Inflammatory macrophage treated with lipopolysaccharide for 4 hours (primary cell): ENCODE results near the gene PHF2.

Source experiments
- DNase-seq: peaks from one replicate; pipeline ENCODE4 v3.0.0-alpha.2; 2020

The PHF2 gene

DNA sequence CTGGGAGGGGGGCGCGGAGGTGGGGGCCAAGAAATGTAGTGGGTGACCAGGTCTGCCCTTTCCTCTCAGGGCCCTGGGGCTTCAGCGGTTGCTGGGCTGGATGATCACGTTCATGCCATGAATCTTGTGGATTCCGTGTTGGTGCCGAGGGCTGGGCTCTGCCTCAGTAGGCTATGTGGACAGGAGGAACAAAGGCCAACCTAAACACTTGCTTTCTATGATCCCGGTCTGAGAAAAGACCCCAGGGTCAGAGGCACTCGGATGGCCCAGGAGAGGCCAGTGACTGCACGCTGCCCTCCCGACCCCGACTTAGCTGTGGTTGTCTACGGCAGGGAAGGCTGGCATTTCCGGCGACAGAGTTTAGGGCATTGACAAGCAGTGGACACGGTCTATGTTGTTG lies 26.6 kb downstream of the PHF2 start:
- DNase-seq: no peak

DNA sequence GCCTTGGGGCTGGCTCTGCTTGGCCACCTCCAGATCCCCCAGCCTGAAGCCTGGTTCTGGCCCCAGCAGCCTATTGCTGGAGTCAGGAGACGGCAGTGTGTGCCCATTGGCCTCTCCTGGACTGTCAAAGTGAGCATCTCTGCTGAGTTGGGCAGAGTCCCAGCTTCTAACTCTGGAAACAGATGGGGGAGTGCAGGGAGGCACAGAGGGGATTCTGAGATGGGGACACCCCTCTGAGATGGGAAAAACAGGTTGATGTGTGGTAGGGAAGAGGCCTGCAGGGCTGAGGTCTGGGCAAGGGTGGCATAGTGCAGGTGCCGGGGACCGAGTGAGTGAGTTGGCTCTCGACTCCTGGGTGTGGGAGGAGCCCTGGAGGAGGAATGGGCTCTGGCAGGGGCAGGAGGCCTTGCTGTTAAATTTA lies 27.5 kb downstream of the PHF2 start:
- DNase-seq: no peak

DNA sequence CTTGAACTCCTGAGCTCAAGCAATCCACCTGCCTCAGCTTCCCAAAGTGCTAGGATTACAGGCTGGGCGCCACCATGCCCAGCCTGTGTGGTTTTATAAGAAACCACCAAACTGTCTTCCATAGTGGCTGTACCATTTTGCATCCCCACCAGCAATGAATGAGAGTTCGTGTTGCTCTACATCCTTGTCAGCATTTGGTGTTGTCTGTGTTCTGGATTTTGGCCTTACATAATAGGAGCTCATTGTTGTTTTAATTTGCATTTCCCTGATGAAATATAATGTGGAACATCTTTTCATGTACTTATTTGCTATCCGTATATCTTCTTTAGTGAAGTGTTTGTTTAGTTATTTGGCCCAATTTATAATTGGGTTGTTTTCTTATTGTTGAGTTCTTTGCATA lies 29.8 kb downstream of the PHF2 start:
- no peak for DNase-seq

DNA sequence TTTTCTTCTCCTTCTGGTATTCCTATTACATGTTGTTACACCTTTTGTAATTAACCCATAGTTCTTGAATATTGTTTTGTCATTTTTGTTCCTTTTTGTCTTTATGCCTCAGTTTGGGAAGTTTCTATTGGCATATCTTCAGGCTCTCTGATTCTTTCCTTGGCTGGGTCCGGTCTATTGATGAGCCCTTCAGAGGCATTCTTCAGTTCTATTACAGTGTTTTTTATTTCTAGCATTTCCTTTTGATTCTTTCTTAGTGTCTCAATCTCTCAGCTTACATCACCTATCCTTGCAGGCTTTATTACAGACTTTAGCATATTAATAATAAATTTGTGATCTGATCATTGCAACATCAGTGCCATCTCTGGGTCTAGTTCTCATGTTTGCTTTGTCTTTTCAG lies 33.8 kb downstream of the PHF2 start:
- no peak for DNase-seq

DNA sequence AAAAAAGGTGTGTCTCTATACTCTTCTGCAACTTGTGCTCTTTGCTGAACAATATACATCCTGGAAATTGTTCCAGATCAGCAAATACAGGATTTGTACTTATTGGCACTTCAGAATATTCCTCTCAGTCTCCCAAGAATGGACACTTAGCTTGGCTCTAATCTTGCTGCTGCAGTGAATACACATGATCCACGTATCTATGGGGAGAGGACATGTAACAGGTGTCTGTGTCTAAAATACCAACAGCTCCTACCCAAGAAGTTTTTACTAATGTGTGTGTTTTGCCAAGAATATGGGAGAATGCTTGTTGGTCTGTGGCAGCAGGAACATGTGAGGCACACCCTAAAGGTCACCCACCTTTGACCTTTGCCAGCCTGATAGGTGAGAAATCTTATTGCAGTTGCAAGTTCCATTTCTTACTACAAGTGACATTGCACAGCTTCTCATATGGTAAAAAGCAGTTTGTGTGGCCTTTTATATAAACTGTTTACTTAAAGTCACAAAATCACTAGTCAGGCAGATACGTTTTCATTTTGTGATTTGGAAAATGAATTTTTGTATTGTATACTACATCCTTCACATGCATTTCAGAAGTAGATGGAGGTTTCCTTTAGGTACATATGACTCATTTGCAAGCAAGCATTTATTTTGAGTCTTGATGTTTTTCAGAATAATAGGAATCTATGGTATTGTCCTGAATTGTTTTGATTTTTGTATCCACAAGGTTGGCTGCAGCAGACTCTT lies 35.8 kb downstream of the PHF2 start:
- DNase-seq: no peak

DNA sequence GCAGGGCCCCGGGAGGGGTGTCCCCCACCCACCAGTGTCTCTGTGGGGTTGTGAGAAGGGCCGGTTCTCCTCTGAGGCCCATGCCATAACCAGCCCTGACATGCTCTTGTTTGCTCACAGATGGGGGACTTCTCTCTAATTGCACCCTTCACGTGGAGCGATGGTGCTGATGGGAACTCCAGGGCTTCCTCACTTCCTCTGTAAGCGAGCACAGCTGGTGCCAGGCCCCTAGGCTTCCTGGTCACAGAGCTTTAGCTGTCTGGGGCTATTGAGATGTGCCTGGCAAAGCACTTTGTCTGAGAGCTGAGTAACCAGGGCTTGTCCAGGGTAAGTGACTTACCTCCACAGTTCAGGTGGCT lies 36.4 kb downstream of the PHF2 start:
- DNase-seq: peak; percentile 18

DNA sequence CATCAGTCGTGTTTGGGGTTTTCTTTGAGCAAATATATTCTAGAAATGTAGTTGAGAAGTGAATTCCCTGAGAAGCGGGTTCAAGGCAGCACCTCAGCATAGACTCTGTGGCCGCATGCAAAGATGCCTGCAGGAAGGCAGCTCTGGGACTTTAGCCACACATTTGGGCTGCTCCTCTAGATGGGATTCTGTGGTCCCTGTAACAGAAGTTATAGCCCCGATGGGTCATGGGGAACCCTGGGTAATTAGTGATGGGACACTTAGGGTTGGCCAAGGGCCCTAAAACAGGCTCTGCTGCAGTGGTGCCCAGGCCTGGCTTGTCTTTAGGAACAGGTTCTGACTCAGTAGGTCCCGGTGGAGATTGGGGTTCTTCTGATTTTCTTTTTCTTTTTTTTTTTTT lies 36.8 kb downstream of the PHF2 start:
- DNase-seq: no peak

DNA sequence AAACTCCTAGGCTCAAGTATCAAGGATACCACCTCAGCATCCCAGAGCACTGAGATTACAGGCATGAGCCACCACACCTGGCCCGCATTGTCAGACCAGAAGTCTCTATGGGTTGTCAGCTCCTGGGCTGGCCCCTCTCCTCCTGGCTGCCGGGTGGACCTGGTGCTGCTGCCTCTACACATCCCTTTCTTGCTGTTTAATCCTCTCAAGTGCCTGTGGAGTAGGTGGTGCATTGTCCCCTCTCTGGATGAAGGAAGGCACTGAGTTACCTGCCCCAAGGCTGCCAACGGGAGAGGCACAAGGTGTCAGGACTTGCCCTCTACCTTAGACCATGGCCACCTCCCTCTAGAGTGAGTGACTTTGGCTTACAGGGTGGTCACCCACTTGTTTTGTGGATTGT lies 37.4 kb downstream of the PHF2 start:
- DNase-seq: no peak

DNA sequence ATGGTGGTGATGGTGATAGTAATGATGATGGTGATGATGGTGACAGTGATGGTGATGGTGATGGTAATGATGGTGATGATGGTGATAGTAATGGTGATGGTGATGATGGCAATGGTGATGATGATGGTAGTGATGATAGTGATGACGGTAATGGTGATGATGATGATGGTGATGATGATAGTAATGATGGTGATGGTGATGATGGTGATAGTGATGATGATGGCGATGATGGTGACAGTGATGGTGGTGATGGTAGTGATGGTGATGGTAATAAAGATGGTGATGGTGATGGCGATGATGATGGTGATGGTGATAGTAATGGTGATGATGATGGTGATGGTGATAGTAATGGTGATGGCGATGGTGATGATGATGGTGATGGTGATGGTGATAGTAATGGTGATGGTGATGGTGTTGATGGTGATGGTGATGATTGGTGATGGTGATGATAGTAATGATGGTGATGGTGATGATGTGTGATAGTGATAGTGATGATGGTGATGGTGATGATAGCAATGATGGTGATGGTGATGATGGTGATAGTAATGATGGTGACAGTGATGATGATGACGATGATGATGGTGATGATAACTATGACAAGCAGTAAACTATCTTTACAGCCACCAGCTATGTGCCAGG lies 38.6 kb downstream of the PHF2 start:
- no peak for DNase-seq

DNA sequence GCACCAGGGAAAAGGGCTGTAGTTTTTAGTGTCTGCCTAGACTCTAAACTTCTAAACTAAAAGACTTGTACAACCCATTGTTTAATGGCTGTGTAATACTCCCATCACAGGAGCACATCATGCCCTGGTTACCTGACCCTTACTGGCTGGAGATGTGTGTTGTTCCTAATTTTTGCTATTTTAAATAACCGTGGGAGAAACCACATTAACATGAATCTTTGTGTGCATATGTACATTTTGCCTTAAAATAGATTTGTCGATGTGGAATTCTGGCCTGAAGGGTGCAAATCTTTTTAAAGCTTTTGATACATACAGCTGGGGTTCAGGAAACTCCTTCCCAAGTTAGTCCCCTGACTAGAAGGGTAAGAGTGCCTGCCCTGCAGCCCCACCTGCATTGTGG lies 39.7 kb downstream of the PHF2 start:
- DNase-seq: no peak

DNA sequence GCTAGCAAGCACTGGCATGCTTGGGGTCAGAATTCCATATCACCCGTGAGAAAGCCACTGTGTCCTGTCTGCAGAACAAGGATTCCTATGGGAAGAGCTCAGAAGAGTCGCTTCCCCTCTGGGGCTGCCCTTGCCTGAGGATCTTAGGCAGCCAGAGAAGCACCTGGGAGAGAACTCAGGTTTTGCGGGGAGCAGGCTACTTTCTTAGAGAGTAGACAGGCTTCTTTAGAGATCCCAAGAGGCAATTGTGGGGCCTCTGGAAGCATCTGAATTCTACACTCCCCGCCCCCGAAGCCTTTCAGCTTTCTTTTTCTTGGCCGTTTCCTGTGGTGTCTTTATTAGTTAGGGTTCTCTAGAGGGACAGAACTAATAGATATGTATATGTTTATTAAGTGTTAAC lies 40.9 kb downstream of the PHF2 start:
- DNase-seq: no peak

DNA sequence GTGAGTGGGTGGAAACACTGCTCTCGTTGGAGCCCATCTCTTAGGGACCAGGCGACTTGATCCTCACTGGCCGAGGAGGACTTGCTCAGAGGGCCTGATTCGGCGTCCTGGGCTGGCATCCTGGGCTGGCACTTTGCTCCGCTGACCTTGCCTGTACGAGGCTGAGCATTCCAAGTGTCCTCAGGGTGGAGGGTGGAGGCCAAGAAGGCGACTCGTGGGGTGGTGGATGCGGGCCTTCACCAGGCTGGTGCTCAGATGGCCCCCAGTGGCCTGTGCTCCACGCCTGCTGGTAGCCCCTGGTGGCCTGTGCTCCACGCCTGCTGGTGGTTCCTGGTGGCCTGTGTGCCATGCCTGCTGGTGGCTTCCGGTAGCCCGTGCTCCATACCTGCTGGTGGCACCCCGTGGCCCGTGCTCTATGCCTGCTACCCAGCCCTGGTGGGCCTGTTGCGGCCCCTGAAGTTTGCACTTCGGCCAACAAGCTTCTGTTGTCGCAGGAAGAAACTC lies 42.9 kb downstream of the PHF2 start:
- no peak for DNase-seq

DNA sequence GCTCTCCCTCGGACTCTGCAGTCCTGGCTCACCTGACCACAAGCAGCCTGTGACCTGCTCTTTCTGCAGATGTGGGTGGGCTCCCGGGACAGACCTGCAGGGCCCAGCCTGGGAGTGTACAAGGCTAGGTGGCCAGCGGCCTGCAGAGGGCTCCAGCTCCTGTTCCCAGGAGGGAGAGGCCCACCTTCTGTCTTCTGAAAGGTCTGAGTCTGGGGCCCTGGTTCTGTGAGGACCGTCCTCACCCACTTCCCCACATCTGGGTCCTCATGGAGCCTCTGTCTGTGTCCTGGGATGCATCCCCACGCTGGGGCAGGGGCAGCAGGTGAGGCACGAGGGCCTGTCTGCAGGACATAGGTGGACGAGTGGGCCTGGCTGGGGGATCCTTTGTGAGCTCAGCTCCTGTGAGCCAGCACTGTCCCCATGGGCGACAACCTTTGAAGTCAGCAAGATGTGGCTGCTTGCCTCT lies 43.7 kb downstream of the PHF2 start:
- DNase-seq: no peak

DNA sequence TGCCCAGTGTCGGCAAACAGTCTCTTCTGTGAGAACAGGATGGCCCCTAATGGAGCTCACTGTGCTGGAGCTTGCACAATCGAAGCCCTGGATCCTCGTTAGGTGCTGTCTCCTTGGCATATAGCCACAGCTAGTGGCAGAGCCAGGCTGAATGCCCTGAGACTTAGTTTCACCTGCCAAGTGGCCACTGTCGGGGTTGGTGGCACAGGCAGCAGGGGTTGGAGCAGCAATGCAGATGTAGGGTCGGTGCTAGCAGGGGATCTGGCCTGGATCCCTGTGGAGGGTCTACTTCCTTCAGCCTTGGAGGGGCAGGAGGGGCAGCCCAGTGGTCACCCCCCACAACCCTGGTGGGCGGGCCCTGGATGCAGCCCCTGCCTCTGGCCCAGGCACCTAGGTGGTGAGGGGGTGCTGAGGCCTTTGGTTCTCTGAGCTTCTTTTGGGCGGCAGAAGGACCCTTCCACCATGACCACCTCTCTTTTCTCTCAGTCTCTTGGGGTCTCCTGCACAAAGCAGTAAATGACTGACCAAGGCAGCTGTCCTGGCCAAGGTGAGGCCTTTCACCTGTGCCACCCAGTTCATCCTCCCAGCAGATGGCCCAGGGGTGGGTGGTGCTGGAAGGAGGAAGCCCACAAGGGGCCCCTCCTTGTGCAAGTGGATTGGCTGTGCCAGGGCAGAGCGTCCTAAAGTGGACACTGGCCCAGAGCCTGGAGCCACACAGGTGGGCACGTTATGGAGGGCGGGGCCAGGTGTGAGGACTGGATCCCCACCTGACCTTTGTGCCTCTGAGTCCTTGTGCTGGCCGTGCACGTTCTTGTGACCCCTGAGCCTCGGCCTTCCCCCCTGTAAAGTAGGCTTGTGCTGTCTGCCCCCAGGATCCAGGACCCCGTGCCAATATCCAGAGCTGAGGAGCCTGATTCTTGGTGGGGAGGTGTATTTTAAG lies 44.8 kb downstream of the PHF2 start:
- no peak for DNase-seq

DNA sequence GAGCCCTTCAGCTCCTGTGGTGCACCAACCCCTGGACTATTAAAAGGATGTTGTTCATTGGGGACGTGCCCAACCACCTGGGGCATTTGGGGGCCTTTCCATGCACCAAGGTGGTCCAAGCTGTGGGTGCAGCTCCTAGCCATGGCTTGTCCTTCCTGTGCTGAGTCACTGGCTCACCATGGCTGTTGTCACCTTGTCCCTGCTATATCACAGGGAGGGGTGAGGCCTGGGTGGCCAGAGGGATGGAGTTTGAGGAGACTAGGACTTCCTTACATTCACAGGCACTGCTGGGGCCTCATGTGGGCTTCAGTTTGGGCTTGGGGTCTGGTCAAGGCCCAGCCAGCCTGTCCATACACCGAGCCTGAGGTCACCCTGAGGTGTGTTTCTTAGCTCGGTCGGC lies 45.5 kb downstream of the PHF2 start:
- no peak for DNase-seq

DNA sequence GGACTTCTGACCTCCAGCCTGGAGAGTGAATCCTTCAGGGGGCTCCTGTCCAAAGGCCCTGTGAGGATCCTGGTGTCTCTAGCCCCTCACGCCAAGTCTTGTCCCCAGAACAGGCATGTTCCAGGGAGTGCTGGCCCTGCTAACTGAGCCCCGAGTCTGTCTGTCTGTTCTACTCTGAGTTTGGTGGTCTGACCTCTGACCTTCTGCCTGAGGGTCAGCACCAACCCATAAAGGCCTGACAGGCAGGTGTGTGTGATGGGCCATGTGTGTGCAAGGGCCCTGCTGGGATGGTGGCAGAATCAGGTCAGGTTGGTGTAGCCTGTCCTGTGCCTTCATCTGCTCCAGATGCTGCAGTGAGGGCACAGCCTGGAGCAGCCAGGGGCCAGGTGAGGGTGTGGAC lies 46.3 kb downstream of the PHF2 start:
- no peak for DNase-seq

DNA sequence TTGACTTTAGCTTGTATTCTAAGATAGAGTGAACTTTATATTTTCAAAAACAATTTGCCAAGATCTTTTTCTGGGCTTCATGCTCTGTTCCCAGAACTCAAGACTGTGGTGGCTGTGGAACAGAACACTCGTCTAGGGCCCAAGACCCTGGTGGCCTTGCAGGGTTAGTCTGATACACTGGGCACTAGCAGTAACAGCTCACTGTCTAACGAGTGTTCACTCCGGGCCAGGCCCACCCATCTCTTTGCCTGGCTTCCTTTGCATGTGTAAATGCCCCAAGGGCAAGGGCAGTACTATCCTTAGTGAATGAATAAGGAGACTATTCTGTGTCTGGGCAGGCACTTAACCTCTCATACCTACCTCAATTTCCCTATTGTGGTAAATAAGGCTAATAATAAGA lies 47.4 kb downstream of the PHF2 start:
- DNase-seq: no peak

DNA sequence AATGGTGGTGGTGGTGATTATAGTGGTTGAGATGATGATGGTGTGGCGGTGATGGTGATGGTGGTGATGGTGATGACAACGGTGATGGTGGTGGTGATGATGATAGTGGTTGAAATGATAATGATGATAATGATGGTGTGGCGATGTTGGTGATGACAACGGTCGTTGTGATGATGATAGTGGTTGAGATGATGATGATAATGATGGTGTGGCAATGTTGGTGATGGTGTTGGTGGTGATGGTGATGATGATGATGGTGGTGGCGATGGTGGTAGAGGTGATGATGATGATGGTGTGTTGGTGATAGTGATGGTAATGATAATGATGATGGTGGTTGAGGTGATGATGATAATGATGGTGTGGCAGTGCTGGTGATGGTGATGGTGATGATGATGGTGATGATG lies 48.0 kb downstream of the PHF2 start:
- DNase-seq: no peak

DNA sequence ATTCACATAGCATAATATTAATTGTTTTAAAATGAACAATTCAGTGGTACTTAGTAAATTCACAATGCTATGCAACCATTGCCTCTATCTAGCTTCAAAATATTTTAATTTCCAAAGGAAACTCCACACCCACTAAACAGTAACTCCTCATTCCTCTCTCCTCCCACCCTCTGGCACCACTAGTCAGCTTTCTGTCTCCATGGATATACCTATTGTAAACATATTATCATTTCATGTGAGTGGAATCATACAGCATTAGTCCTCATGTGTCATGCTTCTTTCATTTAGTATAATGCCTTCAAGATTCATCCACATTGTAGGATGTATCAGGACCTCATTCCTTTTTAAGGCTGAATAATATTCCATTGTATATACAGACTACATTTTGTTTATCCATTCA lies 48.6 kb downstream of the PHF2 start:
- DNase-seq: no peak

DNA sequence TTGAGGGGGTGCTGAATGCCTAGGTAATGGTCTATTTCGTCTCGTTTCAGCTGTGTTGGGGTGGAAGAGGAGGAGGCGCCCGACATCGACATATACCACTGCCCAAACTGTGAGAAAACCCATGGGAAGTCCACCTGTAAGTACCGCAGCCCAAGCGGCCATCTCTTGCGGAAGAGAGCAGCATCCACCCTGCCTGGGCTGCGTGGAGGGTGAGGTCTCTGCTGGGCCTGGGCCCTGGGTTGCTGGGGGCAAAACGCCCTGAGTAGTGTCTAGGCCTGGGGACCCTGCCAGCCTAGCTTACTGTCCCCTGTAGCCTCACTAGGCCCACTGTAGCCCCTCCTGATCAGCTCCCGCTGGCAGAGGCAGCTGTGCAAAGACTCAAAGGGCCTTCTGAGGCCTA lies 53.5 kb downstream of the PHF2 start:
- DNase-seq: no peak

DNA sequence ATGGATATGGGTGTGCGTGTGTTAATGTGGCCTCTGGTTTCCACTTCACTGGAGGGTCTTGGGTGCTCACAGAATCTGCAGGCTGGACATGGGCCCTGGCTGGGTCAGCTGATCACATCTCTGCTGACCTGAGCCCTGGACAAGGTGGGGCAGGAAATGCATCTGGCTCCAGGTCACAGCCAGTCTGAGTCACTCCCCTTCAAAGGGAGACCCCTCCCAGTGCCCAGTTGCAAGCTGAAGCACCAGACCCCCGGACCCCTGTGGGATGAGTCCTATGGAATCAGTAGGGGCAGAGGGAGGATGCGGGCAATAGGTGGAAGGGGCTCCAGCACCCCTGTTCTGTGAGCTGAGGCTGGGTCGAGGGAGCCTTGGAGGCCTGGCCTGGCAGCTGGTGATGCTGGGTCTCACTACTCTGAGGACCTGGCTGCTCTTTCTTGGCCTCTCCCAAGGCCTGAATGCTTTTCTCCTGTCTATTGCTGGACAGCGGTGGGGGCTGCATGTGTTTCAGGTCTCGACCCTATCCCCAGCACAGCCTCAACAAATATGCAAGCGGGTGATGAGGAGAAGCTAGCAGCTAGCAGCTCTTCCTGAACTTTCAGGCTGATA lies 54.5 kb downstream of the PHF2 start:
- DNase-seq: no peak

DNA sequence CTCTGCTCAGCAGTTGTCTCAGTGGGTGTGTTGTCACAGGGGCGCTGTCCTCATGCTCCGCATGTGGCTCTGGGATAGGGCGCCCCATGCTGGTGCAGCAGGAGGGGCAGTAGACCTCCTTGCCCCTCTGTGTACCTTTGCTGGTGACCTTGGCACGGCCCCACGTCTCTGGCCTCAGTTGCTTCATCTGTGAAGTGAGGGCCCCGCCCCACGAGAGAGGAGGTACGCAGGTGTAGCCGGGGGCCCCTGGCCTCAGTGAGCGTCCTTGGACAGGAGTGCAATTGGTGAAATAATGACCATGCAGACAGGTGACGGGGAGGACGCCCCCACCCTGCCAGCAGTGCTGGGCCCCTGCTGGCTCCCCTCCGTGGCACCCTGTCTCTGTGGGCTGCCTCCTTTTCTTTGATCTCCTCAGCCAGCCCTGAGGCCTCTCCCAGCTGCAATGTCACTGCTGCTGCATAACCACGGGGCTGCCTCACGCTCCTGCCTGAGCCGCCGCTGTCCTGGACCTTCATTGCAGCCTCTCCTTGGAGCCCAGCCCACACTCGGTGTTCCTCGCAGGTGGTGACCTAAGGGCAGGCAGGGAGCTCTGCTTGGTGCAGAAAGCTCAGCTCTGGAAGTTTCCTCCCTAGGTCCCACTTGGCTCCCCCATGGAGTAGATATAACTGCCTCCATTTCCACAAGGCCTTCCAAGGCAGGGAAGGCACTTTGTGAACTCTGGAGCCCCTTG lies 57.3 kb downstream of the PHF2 start:
- no peak for DNase-seq
